ENCODE measurements around the gene NIPAL4.

NIPAL4 gene

DNA sequence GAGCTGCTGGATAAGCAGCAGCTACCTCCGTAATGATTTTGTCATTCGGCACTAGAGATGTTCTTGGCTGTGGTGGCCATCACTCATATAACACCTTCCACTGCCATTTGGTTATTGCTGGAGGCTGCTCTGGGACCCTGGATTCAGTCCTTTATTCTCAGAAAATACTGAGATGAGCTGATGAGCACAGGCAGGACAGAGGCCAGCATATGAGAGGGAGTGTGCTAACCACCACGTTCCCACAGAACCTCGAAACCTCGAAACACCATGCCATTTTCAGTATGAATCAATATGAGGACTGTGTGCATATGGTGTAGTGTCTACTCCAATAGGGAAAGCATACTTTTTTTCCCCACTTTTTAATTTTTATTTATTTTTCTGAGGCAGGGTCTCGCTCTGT, 59.0 kb downstream of the NIPAL4 start:
- H3K79me2 ChIP-seq (ENCODE audit: control insufficient read depth, low read length), result peaks cover 14% of the 10 kb centered on the region
- H3F3A ChIP-seq (ENCODE audit: control insufficient read depth, insufficient read depth), result no peaks in the 10 kb centered on the region; the same call in 1 of the 2 replicates
- no peaks in the 10 kb centered on the region for H3K9me3 ChIP-seq (ENCODE audit: control insufficient read depth, insufficient read depth, low read length)
- H3K9me2 ChIP-seq (replicated peaks; ENCODE audit: control insufficient read depth, low read length), result no peaks in the 10 kb centered on the region
- H3K36me3 ChIP-seq (ENCODE audit: control insufficient read depth, low read length), result peaks cover 93% of the 10 kb centered on the region
- H3K4me1 ChIP-seq (ENCODE audit: control insufficient read depth, low read length), result no peaks in the 10 kb centered on the region
- TF ChIP-seq, protein P1, sequence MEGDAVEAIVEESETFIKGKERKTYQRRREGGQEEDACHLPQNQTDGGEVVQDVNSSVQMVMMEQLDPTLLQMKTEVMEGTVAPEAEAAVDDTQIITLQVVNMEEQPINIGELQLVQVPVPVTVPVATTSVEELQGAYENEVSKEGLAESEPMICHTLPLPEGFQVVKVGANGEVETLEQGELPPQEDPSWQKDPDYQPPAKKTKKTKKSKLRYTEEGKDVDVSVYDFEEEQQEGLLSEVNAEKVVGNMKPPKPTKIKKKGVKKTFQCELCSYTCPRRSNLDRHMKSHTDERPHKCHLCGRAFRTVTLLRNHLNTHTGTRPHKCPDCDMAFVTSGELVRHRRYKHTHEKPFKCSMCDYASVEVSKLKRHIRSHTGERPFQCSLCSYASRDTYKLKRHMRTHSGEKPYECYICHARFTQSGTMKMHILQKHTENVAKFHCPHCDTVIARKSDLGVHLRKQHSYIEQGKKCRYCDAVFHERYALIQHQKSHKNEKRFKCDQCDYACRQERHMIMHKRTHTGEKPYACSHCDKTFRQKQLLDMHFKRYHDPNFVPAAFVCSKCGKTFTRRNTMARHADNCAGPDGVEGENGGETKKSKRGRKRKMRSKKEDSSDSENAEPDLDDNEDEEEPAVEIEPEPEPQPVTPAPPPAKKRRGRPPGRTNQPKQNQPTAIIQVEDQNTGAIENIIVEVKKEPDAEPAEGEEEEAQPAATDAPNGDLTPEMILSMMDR (IDR thresholded peaks at IDR 0.05; ENCODE audit: low read depth, low read length, poor library complexity, severe bottlenecking), result no peak
- TF ChIP-seq EZH2phosphoT487 (IDR thresholded peaks at IDR 0.05; ENCODE audit: borderline replicate concordance, low read length), result no peak
- H3K4me2 ChIP-seq (ENCODE audit: low read length), result no peak overlapping the region
- no peak overlapping the region for H3K4me3 ChIP-seq (ENCODE audit: low read length)
- H3K27ac ChIP-seq (ENCODE audit: low read depth, low read length), result no peak overlapping the region
- H4K20me1 ChIP-seq (ENCODE audit: control insufficient read depth, insufficient read depth, low read depth, low read length), result no peaks in the 10 kb centered on the region
- H3K27me3 ChIP-seq (ENCODE audit: control insufficient read depth, low read length), result no peaks in the 10 kb centered on the region

DNA sequence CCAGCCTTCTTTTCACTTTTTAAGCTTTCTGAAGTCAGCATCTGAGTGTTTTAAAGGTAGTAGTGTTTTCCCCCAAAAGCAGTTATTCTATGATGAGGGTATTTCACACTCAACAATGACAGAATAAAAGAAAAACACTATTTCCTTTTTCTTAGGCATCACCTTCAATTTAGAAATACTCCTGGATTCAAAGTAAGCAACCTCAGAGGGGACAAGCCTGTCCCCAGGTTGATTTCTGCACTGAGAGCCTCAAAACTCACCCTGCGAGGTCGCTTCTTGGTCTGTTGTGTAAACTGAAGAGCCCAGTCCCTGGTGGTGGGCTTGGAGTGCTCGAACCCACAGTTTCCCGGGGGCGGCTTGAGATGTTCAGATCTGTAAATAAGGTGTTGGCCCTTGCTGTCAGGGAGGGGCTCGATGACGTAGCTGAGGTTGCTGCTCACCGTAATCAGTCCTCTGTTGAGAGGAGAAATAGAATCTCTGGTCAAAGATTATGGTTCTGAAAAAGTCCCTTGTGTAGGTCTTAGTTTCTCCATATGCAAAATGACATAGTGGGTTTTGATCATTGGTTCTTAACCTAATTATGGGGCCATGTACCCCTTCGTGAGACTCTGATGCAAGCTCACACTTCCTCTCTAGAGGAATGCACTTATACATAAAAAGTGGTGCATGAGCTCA, 59.7 kb downstream of the NIPAL4 start:
- H3K36me3 ChIP-seq (ENCODE audit: control insufficient read depth, low read length), result peaks cover 96% of the 10 kb centered on the region
- H3K4me1 ChIP-seq (ENCODE audit: control insufficient read depth, low read length), result no peaks in the 10 kb centered on the region
- H3K27ac ChIP-seq (ENCODE audit: low read depth, low read length), result no peak overlapping the region
- H3K27me3 ChIP-seq (ENCODE audit: control insufficient read depth, low read length), result no peaks in the 10 kb centered on the region
- TF ChIP-seq, protein P1 (IDR thresholded peaks at IDR 0.05; ENCODE audit: low read depth, low read length, poor library complexity, severe bottlenecking), result no peak
- TF ChIP-seq EZH2phosphoT487 (IDR thresholded peaks at IDR 0.05; ENCODE audit: borderline replicate concordance, low read length), result no peak
- H3F3A ChIP-seq (ENCODE audit: control insufficient read depth, insufficient read depth), result no peaks in the 10 kb centered on the region; the same call in 1 of the 2 replicates
- H3K79me2 ChIP-seq (ENCODE audit: control insufficient read depth, low read length), result peaks cover 20% of the 10 kb centered on the region
- H3K4me2 ChIP-seq (ENCODE audit: low read length), result no peak overlapping the region
- no peaks in the 10 kb centered on the region for H3K9me2 ChIP-seq (replicated peaks; ENCODE audit: control insufficient read depth, low read length)
- H3K9me3 ChIP-seq (ENCODE audit: control insufficient read depth, insufficient read depth, low read length), result no peaks in the 10 kb centered on the region
- H3K4me3 ChIP-seq (ENCODE audit: low read length), result no peak overlapping the region
- no peaks in the 10 kb centered on the region for H4K20me1 ChIP-seq (ENCODE audit: control insufficient read depth, insufficient read depth, low read depth, low read length)

DNA sequence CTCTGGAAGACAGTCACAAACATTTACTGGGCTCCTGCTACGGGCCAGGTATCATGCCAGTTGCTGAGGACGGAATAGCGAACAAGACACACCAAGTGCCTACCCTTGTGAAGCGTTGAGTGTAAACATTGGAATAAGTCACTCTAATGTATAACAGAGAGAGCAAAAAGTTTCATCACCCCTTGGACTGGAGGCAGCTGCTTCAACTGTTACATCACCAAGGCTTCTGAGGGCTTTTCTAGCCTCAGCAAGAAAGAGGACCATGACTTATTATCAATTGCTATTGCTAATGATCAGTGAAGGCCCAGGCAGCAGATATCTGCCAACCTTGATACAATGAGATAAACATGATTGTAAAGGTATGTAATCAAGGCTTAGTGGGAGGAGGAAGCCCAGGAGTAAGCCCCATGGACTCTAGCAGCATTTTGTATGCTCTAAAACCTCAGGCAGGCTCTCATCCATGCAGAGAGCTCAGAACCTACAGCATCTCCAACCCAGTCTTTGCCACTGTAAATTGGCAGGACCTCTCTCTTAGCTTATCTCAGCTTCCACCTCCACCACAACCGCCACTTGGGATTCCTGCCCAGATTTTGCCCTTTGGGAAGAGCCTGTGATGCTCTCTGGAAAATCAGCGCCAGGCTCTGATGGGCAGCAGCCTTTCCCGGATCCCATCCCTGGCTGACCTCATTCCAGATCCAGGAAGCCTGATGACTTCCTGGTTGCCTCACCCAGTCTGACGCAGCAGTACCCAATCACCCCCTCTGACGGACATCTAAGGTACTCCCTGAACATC, 61.1 kb downstream of the NIPAL4 start:
- Histone ChIP-seq H3K9me2 (replicated peaks; ENCODE audit: control insufficient read depth, low read length) (no peaks in the 10 kb centered on the region), H3K9me3 (ENCODE audit: control insufficient read depth, insufficient read depth, low read length) (no peaks in the 10 kb centered on the region), H3K4me1 (ENCODE audit: control insufficient read depth, low read length) (no peaks in the 10 kb centered on the region), H3F3A (ENCODE audit: control insufficient read depth, insufficient read depth) (no peaks in the 10 kb centered on the region; the same call in 1 of the 2 replicates), H3K79me2 (ENCODE audit: control insufficient read depth, low read length) (peaks cover 31% of the 10 kb centered on the region), H3K4me3 (ENCODE audit: low read length) (no peak overlapping the region), H3K27me3 (ENCODE audit: control insufficient read depth, low read length) (no peaks in the 10 kb centered on the region), H3K4me2 (ENCODE audit: low read length) (no peak overlapping the region), H4K20me1 (ENCODE audit: control insufficient read depth, insufficient read depth, low read depth, low read length) (no peaks in the 10 kb centered on the region), H3K36me3 (ENCODE audit: control insufficient read depth, low read length) (peaks cover 94% of the 10 kb centered on the region), H3K27ac (ENCODE audit: low read depth, low read length) (no peak overlapping the region)
- no peak for TF ChIP-seq EZH2phosphoT487 (IDR thresholded peaks at IDR 0.05; ENCODE audit: borderline replicate concordance, low read length)
- TF ChIP-seq, protein P1 (IDR thresholded peaks at IDR 0.05; ENCODE audit: low read depth, low read length, poor library complexity, severe bottlenecking), result no peak

Data from DOHH2 (cell line).